Fibroblast of lung (primary cell): ENCODE results near the gene CRYBG1. TPM values are rescaled to one million over a fixed set of nuclear protein-coding genes. Genes with fewer than 3 reads are reported as not detected.

Experiments used
- DNase-seq, 2 donors: peaks; one replicate each; pipeline versions ENCODE4 v3.0.0 to v3.0.0-alpha.2; 2010; ENCODE audit warnings: low read depth in 2 of 2
- H2AFZ ChIP-seq: 2 replicates; pipeline ENCODE4 v1.5.1; 2012; ENCODE audit warnings: low read length, control low read depth, inconsistent platforms
- H3K27ac ChIP-seq: 2 replicates; pipeline ENCODE4 v1.5.1; 2011; ENCODE audit warnings: low read length, control low read depth; ENCODE audit not compliant: insufficient read depth
- H3K27me3 ChIP-seq: 2 replicates; pipeline ENCODE4 v1.5.1; 2011; ENCODE audit warnings: mild to moderate bottlenecking, low read length; ENCODE audit not compliant: control insufficient read depth, insufficient read depth
- H3K36me3 ChIP-seq: 2 replicates; pipeline ENCODE4 v1.5.1; 2011; ENCODE audit warnings: low read length; ENCODE audit not compliant: control insufficient read depth, insufficient read depth
- H3K4me1 ChIP-seq: 2 replicates; pipeline ENCODE4 v1.5.1; 2011; ENCODE audit warnings: low read length; ENCODE audit not compliant: control insufficient read depth, insufficient read depth; ENCODE audit errors: extremely low read depth
- H3K4me2 ChIP-seq: 2 replicates; pipeline ENCODE4 v1.5.1; 2011; ENCODE audit warnings: low read length, control low read depth; ENCODE audit not compliant: insufficient read depth; ENCODE audit errors: extremely low read depth
- H3K4me3 ChIP-seq, 4 experiments: fragments of 200-600 bp in 1 of 4; sonication (generic) in 1 of 4; replicated peaks in 1 of 4; 2 replicates each; pipeline ENCODE4 v1.5.1; 2011 to 2016; ENCODE audit warnings: low read length in 4 of 4, low read depth in 3 of 4, mild to moderate bottlenecking in 3 of 4, control low read depth in 2 of 4, inconsistent platforms in 1 of 4, mixed read lengths in 1 of 4; ENCODE audit not compliant: insufficient read depth in 1 of 4; ENCODE audit errors: control extremely low read depth in 1 of 4
- H3K79me2 ChIP-seq: 2 replicates; pipeline ENCODE4 v1.5.1; 2012; ENCODE audit warnings: mild to moderate bottlenecking, low read length, inconsistent platforms; ENCODE audit not compliant: control insufficient read depth, insufficient read depth
- H3K9ac ChIP-seq: 2 replicates; pipeline ENCODE4 v1.5.1; 2011; ENCODE audit warnings: mild to moderate bottlenecking, low read length, control low read depth; ENCODE audit not compliant: insufficient read depth
- H3K9me3 ChIP-seq: 2 replicates; pipeline ENCODE4 v1.5.1; 2012; ENCODE audit warnings: low read depth, low read length; ENCODE audit not compliant: control insufficient read depth, insufficient read depth
- H4K20me1 ChIP-seq: 2 replicates; pipeline ENCODE4 v1.5.1; 2011; ENCODE audit warnings: low read length; ENCODE audit not compliant: control insufficient read depth, insufficient read depth; ENCODE audit errors: extremely low read depth
- CTCF ChIP-seq, 2 donors: IDR thresholded peaks in 1 of 2; conservative IDR thresholded peaks in 1 of 2; 1 replicate in 1 of 2; 2 replicates in 1 of 2; pipeline ENCODE4 v1.5.1; 2011 to 2012; ENCODE audit warnings: low read length in 2 of 2, control low read depth in 1 of 2, inconsistent platforms in 1 of 2, low read depth in 1 of 2, mild to moderate bottlenecking in 1 of 2
- EZH2 ChIP-seq: IDR thresholded peaks from 2 replicates; pipeline ENCODE4 v1.5.1; 2012; ENCODE audit warnings: low read length, control low read depth, mild to moderate bottlenecking; ENCODE audit errors: missing control alignments
- polyA plus RNA-seq, 2 donors: library from polyadenylated mRNA; depleted of rRNA in 1 of 2; stranded (reverse) in 1 of 2; unstranded in 1 of 2; fragments of >200 nt; gene quantifications; 2 replicates each; pipeline ENCODE4 v1.2.1, GENCODE V29; 2011 to 2012; ENCODE audit warnings: missing spikeins in 1 of 2
- total RNA-seq: library from RNA; depleted of rRNA; stranded (reverse); fragments of >200 nt; gene quantifications from 2 replicates; pipeline ENCODE4 v1.2.1, GENCODE V29; 2014

CRYBG1 gene
- total and polyA plus RNA-seq, 2 donors (not counting 1 experiment from before 2014, with no cell fraction given) = 4.3 to 10.1 TPM

GRCh38 chr6:106356378-106356777 is 4.1 kb upstream of the CRYBG1 start:
- Histone ChIP-seq H3K4me3 (no peak overlapping the region), H3K9ac (no peak overlapping the region), H4K20me1 (no peaks in the 10 kb centered on the region), H2AFZ (no peak overlapping the region), H3K27ac (no peak overlapping the region), H3K4me2 (no peak overlapping the region), H3K9me3 (no peaks in the 10 kb centered on the region), H3K79me2 (no peaks in the 10 kb centered on the region), H3K27me3 (peaks cover 19% of the 10 kb centered on the region), H3K36me3 (no peaks in the 10 kb centered on the region), H3K4me1 (no peaks in the 10 kb centered on the region)
- no peak for DNase-seq
- TF ChIP-seq CTCF (conservative IDR thresholded peaks at IDR 0.05 in 1 of 2, IDR thresholded peaks at IDR 0.05 in 1 of 2; ENCODE audit: low read depth in 1 of 2, low read length in 2 of 2) (no peak), EZH2 (no peak)

GRCh38 chr6:106359959-106360409 is 533 bp upstream of the CRYBG1 start:
- no peaks in the 10 kb centered on the region for H3K36me3 ChIP-seq
- H3K27me3 ChIP-seq = peaks cover 21% of the 10 kb centered on the region
- no peak overlapping the region for H3K9ac ChIP-seq
- no peaks in the 10 kb centered on the region for H3K79me2 ChIP-seq
- H3K9me3 ChIP-seq = no peaks in the 10 kb centered on the region
- H3K4me3 ChIP-seq = peak overlapping the region in 2 of 4 experiments; percentile 38 to 47
- H4K20me1 ChIP-seq = no peaks in the 10 kb centered on the region
- no peak overlapping the region for H3K27ac ChIP-seq
- TF ChIP-seq CTCF (conservative IDR thresholded peaks at IDR 0.05 in 1 of 2, IDR thresholded peaks at IDR 0.05 in 1 of 2; ENCODE audit: low read depth in 1 of 2, low read length in 2 of 2) (no peak), EZH2 (no peak)
- peak overlapping the region; percentile 85 for H3K4me2 ChIP-seq
- DNase-seq = no peak
- no peak overlapping the region for H2AFZ ChIP-seq
- H3K4me1 ChIP-seq = no peaks in the 10 kb centered on the region

GRCh38 chr6:106360989-106361430 is 493 bp downstream of the CRYBG1 start:
- no peaks in the 10 kb centered on the region for H3K4me1 ChIP-seq
- H3K27ac ChIP-seq = no peak overlapping the region
- peak overlapping the region; percentile 85 for H3K4me2 ChIP-seq
- H3K4me3 ChIP-seq = peak overlapping the region; percentile 37 to 47 (median 38)
- no peak overlapping the region for H3K9ac ChIP-seq
- peak; percentile 75 for TF ChIP-seq EZH2
- TF ChIP-seq CTCF (conservative IDR thresholded peaks at IDR 0.05 in 1 of 2, IDR thresholded peaks at IDR 0.05 in 1 of 2; ENCODE audit: low read depth in 1 of 2, low read length in 2 of 2) = no peak
- peak overlapping the region; percentile 35 for H2AFZ ChIP-seq
- no peaks in the 10 kb centered on the region for H3K79me2 ChIP-seq
- no peaks in the 10 kb centered on the region for H3K9me3 ChIP-seq
- DNase-seq = no peak
- H4K20me1 ChIP-seq = no peaks in the 10 kb centered on the region
- peaks cover 26% of the 10 kb centered on the region for H3K27me3 ChIP-seq
- no peaks in the 10 kb centered on the region for H3K36me3 ChIP-seq
